ENCODE measurements around the gene PACRG. TPM values are rescaled to one million over a fixed set of nuclear protein-coding genes. Genes with fewer than 3 reads are reported as not detected.

The PACRG gene
- total and polyA plus RNA-seq, 2 of the 4 experiments (the other 2 are of a cell fraction): not detected

DNA sequence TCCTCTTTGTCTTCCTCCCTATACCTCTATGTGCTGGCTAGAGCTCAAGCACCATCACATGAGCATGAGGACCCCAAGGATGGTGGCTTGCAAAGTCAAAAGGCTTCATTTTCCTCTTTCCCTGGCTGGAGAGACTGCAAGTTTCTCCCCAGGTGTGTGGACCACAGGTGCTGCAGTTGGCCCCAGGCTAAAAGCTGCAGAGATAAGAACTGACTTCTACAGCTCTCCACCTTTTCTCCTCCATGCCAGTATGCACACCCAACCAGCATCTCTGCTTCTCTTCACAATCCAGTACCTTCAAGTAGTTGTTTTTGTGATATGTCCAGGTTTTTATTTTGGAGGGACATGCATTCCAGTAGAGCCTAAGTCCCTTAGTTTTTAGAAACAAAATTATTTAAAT is 29.3 kb upstream of the PACRG start:
- H3K4ac ChIP-seq (ENCODE audit: low read depth, low read length): no peak overlapping the region
- no peak overlapping the region for H2BK120ac ChIP-seq (ENCODE audit: low read depth, low read length)
- no peak overlapping the region for H2BK15ac ChIP-seq (ENCODE audit: low read depth, low read length)
- peaks cover 3% of the 10 kb centered on the region for H3K9me3 ChIP-seq (ENCODE audit: control insufficient read depth, insufficient read depth, low read length)
- TF ChIP-seq MXI1 (IDR thresholded peaks at IDR 0.05; ENCODE audit: borderline replicate concordance, low read depth, low read length) (no peak), RCOR1 (IDR thresholded peaks at IDR 0.05; ENCODE audit: insufficient replicate concordance, low read length) (no peak), MAFK (IDR thresholded peaks at IDR 0.05; ENCODE audit: low read depth, low read length) (no peak), BHLHE40 (IDR thresholded peaks at IDR 0.05; ENCODE audit: low read depth, low read length) (no peak), MAZ (IDR thresholded peaks at IDR 0.05; ENCODE audit: borderline replicate concordance, low read depth, low read length) (no peak), CHD1 (IDR thresholded peaks at IDR 0.05; ENCODE audit: low read depth, low read length) (no peak), RAD21 (IDR thresholded peaks at IDR 0.05; ENCODE audit: low read length) (no peak), FOS (IDR thresholded peaks at IDR 0.05; ENCODE audit: low read depth, low read length) (no peak)
- TF ChIP-seq, protein P1, sequence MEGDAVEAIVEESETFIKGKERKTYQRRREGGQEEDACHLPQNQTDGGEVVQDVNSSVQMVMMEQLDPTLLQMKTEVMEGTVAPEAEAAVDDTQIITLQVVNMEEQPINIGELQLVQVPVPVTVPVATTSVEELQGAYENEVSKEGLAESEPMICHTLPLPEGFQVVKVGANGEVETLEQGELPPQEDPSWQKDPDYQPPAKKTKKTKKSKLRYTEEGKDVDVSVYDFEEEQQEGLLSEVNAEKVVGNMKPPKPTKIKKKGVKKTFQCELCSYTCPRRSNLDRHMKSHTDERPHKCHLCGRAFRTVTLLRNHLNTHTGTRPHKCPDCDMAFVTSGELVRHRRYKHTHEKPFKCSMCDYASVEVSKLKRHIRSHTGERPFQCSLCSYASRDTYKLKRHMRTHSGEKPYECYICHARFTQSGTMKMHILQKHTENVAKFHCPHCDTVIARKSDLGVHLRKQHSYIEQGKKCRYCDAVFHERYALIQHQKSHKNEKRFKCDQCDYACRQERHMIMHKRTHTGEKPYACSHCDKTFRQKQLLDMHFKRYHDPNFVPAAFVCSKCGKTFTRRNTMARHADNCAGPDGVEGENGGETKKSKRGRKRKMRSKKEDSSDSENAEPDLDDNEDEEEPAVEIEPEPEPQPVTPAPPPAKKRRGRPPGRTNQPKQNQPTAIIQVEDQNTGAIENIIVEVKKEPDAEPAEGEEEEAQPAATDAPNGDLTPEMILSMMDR (conservative IDR thresholded peaks at IDR 0.05; ENCODE audit: low read depth, low read length): no peak
- TF ChIP-seq, protein P2, sequence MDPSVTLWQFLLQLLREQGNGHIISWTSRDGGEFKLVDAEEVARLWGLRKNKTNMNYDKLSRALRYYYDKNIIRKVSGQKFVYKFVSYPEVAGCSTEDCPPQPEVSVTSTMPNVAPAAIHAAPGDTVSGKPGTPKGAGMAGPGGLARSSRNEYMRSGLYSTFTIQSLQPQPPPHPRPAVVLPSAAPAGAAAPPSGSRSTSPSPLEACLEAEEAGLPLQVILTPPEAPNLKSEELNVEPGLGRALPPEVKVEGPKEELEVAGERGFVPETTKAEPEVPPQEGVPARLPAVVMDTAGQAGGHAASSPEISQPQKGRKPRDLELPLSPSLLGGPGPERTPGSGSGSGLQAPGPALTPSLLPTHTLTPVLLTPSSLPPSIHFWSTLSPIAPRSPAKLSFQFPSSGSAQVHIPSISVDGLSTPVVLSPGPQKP (IDR thresholded peaks at IDR 0.05; ENCODE audit: borderline replicate concordance, low read depth, low read length): no peak
- H4K8ac ChIP-seq (ENCODE audit: low read depth in 2 of 2, low read length in 2 of 2): no peak overlapping the region
- H3K27ac ChIP-seq (ENCODE audit: insufficient read depth, low read length): no peak overlapping the region
- no peak overlapping the region for H3K18ac ChIP-seq (ENCODE audit: low read depth, low read length)
- intact Hi-C loops (cut with micrococcal nuclease) (no loop called here), in situ Hi-C loops (cut with MboI; ENCODE audit: low sequenced_read_pairs) (no loop called here), dilution Hi-C loops (cut with HindIII; ENCODE audit: low sequenced_read_pairs, unreplicated experiment) (no loop called here)
- no peaks in the 10 kb centered on the region for H3K36me3 ChIP-seq (ENCODE audit: control insufficient read depth, insufficient read depth, low read length)
- no peak overlapping the region for H3K4me3 ChIP-seq (ENCODE audit: insufficient read depth, low read depth, low read length)
- no peaks in the 10 kb centered on the region for H4K20me1 ChIP-seq (ENCODE audit: insufficient read depth, low read length)
- DNase-seq (no peak), ATAC-seq (ENCODE audit: low read depth) (no peak)
- ChIA-PET CTCF (no interaction called here), POLR2A (ENCODE audit: unreplicated experiment) (no interaction called here)
- no peak overlapping the region for H3K23ac ChIP-seq (ENCODE audit: low read depth, low read length)
- H3K4me2 ChIP-seq (ENCODE audit: low read depth, low read length): no peak overlapping the region
- H3K9ac ChIP-seq (ENCODE audit: low read depth, low read length): no peak overlapping the region
- no peak overlapping the region for H2BK20ac ChIP-seq (ENCODE audit: low read depth, low read length)
- H3K27me3 ChIP-seq (ENCODE audit: control insufficient read depth, insufficient read depth, low read length): no peaks in the 10 kb centered on the region
- no peak overlapping the region for H2AFZ ChIP-seq (replicated peaks; ENCODE audit: low read length, poor library complexity)
- H3K14ac ChIP-seq (replicated peaks; ENCODE audit: low read depth, low read length): no peak overlapping the region
- no peak overlapping the region for H2BK5ac ChIP-seq (ENCODE audit: low read depth, low read length, poor library complexity, severe bottlenecking)
- no peak overlapping the region for H2AK9ac ChIP-seq (replicated peaks; ENCODE audit: low read depth, low read length, poor library complexity)
- no peak overlapping the region for H4K5ac ChIP-seq (ENCODE audit: low read depth, low read length)
- no peak overlapping the region for H4K91ac ChIP-seq (ENCODE audit: insufficient read depth, low read depth, low read length)
- no peak overlapping the region for H2AK5ac ChIP-seq (ENCODE audit: low read depth, low read length)
- no peaks in the 10 kb centered on the region for H3K79me1 ChIP-seq (ENCODE audit: low read depth in 1 of 2, low read length in 2 of 2)
- H3K4me1 ChIP-seq (ENCODE audit: control insufficient read depth, insufficient read depth, low read length): no peaks in the 10 kb centered on the region
- H3K56ac ChIP-seq (ENCODE audit: extremely low read depth, insufficient read depth, low read length): no peak overlapping the region
- H3K9me1 ChIP-seq (ENCODE audit: insufficient read depth, low read length): no peaks in the 10 kb centered on the region
- no TSS peak for BruUV-seq (replicated peaks)
